Hepatocyte (in vitro differentiated cells): ENCODE results near the gene ZFYVE16.

Experiments used
- EZH2 ChIP-seq: fragments of 200-600 bp; sonication (generic); IDR thresholded peaks from 2 replicates; pipeline ENCODE4 v1.6.1; 2016; ENCODE audit warnings: antibody characterized with exemption, mild to moderate bottlenecking, borderline replicate concordance
- TF ChIP-seq, protein P1 (sequence below): fragments of 200-600 bp; sonication (generic); IDR thresholded peaks from 2 replicates; pipeline ENCODE4 v1.5.1; 2016; ENCODE audit warnings: antibody characterized with exemption, mild to moderate bottlenecking; ENCODE audit not compliant: poor library complexity

DNA sequence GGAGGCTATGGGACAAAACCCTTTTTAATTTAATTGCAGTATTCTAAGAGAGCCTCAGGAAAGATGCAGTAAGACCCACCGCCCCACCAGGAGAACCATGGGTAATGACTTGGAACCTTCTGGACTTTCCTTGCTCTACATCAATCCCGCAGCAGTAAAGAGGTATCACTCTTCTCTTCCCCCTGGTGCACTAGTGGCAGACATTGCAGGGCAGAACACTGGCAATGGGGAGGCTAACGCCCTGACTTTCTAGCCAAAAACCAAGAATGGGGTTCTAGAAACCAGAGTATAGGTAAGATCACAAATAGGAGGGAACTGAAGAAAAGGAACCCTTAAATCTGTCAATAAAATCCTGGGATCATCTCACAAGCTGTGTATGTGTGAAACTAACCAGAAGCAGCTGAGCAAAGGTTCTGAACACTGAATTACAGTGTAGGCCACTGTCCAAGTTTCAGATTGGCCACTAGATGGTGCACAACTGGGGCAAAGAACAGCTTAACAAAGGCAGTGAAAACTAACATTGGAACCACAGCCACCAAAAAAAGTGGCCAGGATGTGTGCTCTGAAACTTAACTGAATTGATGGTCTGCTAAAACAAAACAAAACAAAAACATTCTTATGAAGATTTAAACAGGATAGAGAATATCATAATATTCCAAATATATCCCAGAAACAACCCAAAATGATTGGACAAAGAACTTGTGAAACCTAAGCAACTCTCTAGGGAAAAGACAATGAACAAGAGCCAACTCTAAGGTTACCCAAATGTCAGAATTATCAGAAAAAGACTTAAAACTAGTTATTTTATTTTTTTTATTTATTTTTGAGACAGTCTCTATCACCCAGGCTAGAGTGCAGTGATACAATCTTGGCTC is 73.4 kb downstream of the ZFYVE16 start:
- TF ChIP-seq, protein P1, sequence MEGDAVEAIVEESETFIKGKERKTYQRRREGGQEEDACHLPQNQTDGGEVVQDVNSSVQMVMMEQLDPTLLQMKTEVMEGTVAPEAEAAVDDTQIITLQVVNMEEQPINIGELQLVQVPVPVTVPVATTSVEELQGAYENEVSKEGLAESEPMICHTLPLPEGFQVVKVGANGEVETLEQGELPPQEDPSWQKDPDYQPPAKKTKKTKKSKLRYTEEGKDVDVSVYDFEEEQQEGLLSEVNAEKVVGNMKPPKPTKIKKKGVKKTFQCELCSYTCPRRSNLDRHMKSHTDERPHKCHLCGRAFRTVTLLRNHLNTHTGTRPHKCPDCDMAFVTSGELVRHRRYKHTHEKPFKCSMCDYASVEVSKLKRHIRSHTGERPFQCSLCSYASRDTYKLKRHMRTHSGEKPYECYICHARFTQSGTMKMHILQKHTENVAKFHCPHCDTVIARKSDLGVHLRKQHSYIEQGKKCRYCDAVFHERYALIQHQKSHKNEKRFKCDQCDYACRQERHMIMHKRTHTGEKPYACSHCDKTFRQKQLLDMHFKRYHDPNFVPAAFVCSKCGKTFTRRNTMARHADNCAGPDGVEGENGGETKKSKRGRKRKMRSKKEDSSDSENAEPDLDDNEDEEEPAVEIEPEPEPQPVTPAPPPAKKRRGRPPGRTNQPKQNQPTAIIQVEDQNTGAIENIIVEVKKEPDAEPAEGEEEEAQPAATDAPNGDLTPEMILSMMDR, result peak; percentile 50
- TF ChIP-seq EZH2, result no peak
